NCI-H1436 treated with DMSO at 0.1 percent for 48 hours (cell line): ENCODE measurements around the gene IQSEC1.

Source experiments
- DNase-seq: peaks from one replicate; lab custom pipeline; 2025; lab: John Stamatoyannopoulos, UW

Gene IQSEC1

DNA sequence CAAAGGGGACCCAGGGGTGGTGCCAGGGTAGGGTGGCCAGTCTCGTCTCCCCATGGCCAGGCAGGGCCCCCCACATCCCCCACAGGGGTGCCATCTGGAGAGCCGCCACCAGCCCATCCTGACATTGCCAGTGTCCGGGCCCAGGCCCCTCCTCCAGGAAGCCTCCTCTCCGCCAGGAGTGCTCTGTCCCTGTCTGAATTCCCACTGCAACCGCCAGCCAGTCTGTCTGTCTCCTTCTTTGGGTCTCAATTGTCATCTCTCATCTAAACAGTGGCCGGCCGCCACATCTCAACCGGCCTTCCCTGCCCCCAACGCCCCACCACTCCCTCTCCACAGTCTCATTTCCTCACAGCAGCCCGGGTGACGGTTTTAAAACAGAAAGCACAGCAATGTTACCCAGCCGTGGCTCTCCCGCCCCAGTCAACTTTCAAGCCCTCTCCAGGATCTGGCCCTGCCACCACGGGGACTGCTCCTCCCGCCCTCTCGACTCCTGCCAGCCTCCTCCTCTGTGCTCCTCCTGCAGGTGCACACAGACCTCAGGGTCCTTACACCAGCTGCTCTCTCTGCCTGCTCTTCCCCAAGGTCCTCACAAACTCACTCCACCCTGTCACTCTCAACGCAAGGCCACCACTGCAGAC lies 57.0 kb downstream of the IQSEC1 start:
- DNase-seq = no peak

DNA sequence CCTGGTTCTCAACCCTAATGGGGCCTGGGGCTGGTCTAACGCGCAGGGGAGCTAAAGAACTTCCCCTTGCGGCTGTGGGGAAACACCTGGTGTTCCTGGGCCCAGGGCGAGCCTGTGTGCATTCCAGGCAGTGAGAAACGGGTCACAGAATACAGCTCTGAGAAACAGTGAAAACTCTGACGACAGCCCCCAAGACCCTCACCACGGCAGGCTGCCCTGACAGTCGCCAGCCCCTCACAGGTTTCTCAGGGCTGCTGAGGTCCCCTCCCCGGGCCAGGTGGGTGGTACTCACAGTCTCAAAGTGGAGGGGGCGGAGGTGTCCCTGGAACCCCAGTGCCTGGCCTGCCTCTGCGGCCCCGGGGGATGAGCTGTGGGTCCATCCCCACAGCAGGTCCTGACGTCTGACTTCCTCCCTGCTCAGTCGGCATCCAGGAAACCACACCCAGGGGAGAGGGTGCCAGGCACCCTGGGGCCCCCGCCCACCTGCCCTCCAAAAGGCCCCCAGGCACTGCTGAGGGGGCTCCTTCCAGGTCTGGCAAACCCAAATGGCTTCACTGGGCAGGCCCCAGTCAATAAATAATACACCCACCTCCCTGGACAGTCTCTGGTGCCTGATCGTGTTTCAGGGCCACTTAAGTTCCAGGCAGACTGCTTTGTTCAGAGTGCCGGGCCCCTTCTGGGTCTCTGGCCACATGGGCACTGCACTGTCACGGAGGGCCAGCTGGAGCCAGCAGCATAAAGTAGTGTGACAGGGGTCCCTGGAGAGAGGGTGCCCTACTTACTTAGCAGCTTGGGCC lies 57.7 kb downstream of the IQSEC1 start:
- DNase-seq = no peak

DNA sequence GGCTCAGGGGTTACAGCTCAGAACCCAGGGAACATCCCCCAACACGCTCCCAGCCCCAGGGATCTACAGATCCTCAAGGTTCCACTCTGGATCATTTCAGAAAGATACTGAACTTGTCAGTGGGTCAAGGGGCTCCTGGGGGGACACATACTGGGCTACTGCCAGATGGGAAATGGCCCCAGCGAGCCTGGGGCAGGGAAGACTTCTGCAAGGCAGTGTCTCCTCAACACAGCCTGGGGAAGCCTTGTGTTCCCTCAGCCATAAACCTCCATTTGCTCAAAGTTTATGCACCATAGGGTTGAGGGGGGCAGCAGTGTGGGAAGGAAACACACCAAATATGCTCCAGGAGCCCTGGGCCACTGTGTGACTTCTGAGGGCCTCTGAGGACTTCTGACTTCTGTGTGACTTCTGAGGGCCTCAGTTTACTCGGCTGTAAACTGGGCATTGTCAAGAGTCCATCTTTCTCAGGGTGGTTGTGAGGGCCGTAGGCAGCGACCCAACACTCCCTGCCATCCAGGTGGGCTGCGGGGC lies 58.4 kb downstream of the IQSEC1 start:
- no peak for DNase-seq

DNA sequence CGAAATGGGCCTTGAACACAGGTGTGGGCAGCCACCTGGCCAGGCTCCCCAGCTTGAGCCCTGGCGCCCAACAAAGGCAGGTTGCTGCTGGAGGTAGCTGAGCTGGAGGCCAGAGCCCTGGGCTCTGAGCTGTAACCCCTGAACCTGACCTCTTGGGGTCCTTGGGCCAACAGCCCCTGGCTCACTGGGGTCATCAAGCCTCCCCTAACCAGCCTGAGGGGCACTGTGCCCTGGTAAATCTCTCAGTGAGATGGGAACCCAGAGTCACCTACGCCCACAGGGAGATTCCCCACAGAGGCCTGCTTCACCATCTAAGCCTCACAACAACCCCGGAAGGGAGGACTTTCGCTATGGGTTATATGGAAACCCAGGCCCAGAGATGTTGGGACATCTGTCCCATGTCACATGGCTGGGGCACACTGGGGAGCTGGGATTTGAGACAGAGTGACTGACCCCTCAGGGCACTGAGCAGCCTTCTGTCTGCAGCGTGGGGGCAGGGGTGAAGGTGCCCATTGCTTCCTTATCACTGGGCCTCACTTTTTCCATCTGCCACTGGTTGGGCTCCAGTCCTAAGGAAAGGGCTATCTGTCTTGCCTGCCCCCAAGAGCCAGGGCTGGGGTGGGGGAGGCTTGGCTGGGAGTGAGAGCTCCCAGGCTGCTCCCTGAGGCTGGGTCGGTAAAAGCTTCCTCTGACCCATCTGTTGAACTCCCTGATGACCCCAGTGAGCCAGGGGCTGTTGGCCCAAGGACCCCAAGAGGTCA lies 59.1 kb downstream of the IQSEC1 start:
- no peak for DNase-seq

DNA sequence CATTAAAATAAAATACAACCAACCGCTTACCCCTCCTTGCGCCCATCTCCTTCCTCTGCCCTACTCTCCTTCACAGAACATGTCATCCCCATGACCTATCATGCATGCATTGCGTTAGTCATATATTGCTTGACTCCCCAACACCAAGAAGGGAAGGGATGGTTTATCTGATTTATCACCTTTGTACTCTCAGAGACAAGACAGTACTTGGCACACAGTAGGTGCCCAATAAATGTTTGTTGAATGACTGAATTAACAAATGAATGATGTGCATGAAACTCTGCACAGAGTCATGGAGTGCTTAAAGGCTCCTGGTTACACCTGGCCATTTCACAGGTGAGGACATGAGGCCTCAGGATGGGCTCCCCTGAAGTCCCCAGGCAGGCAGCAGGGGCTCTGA lies 59.7 kb downstream of the IQSEC1 start:
- DNase-seq = no peak

DNA sequence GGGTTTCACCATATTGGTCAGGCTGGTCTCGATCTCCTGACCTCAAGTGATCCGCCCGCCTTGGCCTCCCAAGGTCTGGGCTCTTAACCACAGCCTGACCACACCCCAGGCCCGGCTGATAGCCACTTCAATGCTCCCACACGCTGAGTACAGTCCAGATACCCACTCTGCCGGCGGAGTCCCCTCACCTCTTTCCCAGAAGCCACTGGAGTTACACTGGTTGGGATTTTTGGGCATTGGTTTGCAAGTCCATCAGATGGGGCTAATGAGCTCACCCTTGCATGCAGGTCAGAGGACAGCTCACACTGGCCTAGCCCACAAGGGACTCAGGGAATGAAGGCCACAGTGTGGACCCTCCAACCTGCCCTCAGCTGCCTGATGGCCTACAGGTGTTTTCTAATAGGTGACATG lies 60.1 kb downstream of the IQSEC1 start:
- no peak for DNase-seq

DNA sequence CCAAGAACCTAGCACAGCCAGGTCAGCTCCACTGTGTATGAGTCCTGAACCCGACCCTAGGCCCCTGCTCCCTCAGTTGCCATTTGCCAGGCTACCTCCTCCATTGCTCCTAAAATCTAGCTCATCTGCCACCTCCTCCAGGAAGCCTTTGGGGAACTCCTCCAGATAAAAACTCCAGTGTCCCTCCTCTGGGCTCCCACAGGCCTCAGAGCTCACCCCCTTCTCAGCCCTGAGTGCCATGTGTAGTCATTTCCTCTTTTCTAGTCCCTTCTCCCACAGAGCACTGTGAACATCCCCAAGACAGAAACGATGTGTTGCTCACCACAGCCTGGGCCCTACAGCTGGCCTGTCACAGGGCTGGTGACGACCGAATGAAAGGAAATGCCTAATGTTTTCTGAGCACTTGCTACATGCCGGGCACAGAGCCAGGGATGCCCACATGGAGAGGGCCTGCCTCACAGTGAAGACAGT lies 61.0 kb downstream of the IQSEC1 start:
- DNase-seq = no peak

DNA sequence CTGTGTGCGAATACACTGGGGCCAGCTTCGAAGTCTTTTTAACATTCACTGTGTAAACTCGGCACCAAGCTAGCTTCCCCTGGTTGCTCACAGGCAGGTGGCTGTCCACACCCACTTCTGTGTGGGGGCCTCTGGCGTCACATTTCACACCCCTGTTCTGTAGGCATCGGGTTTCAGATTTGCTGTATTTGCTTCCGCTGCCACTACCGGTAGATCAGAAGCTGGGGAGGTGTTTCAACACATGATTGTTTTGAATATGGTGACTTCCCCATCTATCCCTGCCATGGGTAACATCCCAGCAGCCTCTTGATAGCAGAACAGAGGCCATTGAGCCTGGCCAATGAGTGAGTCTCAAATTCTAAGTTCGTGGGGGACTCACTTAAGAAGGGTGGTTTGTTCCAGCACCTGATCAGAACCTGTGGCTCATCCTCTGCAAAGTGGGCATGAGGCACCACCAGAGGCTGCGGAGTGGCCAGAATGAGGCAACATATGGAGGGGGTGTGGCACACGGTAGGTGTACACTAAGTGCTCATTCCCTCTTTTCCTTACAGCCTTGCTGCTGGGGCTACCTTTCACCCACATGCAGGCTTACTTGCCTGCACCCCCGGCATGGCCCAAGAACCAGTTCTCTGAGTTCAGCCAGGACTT lies 61.5 kb downstream of the IQSEC1 start:
- no peak for DNase-seq

DNA sequence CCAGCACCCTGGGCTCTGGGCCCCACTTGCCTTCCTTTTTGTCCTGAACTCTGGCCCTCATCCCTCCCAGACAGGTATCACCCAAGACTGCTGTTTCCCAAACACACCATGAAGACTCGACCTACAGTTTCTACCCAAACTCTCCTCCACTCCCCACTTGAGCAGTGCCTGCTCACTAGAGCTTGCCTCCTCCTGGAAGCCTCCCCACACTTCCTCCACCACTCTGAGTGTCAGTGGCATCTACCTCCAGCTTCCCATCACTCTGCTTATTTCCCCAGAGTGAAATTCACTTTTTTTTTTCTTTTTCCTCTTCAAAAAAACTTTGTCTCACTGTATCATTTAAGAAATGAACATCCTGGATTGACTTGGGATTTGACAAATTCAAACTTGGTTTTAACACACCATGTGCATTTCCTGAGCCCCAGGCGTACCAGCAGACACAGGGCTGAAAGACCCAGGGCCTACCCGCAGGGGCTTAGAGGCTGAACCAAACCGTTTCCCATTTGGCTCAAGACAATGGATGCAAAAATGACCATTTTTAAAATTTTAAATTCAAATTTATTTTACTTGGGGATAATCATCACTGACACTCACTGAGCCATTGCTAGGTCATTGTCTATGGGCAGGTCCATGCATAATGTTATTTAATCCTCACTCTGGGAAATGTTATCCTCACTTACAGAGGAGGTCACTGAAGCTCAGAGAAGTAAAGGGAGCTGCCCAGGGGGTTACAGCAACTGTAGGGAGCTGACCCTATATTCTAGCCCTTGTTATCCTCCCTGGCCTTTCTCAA lies 62.3 kb downstream of the IQSEC1 start:
- DNase-seq = no peak

DNA sequence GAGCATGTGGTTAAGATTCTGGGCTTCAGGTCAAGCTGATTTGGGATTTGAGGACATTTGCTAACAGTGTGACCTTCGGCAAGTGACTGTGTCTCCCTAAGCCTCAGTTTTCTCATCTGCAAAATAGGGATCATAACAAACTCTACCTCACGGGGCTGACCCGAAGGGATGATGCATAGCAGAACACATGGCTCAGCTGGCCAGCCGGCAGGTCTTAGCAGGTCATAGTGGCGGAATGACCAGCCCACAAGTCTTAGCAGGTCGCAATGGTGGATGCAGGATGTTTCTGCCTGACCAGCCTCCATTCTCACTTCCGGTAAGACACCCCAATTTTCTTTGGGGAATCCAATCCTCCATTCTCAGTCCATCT lies 63.3 kb downstream of the IQSEC1 start:
- no peak for DNase-seq

DNA sequence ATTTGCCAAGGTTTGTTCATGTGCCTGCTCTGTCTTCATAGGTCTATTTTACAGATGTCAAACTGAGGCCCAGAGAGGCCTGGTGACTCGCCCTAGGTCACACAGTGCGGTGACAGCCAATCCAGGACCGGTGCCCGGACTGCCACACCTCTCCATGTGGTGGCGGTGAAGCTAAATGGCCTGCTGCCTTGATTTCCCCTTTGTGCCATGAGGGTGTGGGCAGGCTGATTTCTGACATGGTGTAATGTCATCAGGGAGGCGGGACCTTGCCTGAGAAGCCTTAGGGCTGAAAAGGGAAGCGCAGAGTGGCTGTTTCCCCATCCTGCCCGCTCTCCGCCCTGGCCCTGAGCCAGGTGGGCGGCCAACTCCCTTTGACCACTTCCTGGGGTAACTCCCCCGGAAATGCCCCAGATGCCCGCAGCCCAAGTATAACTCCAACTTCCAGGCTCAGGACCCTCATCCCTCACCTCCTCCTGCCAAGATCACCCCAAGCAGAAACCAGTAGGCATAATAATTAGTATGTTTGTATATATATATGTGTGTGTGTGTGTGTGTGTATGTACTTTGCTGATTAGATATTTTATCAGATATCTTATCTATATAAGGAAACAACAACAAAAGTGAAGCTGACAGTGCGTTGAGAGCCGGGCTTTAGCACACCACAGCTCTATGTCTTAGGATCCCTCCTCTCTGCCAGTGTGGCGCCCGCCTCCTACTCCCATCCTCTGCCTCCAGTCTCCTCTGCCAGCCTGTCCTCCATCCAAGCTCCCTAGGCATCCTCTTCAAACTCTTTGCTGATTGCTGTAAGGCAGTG lies 63.9 kb downstream of the IQSEC1 start:
- DNase-seq = no peak

DNA sequence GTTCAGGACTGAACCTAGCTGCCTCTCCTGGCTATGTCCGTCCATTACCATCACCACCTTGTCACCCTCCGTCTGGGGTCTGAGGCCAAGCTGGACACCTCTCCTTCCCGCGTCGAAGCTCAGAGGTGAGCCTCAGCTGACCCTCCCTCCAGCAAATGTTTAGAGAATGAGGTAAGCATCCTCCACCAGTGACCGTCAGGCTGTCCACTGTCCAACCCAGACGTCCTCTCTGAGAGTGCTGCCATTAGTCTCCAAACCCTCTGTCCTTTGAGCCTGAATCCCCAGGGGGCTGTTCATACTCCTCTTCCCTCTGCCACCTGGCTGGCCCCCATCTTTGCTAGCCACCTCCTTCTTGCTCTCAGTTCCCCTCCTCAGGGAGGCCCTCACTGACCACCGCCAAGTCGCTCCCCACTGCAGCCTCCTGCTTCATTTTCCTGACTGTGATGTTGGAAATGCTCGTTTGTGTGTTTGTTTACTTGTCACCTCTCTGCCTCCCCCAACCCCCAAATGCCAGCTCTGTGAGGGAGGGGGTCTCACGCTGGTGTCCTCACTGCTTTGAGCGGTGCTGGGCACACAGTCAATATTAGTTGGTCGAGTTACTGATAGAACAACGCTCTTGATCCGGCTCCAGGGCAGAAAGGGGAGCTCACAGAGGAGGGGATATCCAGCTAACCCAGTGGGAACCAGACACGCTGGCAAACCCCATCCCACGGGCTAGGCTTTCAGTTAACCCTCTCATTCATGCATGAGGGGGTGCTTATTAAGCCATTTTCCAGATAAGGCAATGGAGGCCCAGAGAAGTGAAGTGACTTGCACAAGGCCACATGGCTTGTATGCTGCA lies 64.9 kb downstream of the IQSEC1 start:
- no peak for DNase-seq

DNA sequence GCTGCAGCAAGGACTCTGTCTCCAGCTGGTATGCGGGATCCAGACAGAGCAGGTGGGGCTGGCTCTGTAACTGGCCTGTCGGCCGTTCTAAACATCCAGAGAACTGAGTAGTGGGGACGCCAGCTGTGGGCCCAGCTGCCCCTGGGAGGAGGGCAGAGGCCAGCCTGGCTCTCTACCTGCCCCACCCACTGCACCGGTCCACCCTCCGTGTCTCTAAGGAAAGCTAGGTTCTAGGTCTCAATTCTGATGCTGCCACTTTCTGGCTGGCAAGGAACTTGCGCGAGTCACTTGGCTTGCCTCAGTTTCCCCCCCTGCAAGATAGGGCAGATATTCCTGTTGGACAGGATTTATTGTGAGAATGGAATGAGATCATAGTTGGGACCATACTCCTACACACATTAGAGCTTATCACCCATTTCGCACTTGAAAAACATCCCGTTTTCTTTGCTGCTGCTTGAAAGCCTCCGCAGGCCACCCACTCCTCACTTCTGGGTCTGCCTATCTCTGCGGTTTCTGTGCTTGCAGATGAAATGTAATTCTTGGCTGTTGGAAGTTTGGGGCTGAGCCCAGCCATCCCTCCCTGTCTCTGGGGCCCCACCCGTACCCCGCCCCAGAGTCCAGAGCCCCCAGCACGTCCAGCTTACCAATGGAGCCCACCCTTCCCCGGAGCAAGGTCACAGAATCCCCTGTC lies 65.8 kb downstream of the IQSEC1 start:
- no peak for DNase-seq

DNA sequence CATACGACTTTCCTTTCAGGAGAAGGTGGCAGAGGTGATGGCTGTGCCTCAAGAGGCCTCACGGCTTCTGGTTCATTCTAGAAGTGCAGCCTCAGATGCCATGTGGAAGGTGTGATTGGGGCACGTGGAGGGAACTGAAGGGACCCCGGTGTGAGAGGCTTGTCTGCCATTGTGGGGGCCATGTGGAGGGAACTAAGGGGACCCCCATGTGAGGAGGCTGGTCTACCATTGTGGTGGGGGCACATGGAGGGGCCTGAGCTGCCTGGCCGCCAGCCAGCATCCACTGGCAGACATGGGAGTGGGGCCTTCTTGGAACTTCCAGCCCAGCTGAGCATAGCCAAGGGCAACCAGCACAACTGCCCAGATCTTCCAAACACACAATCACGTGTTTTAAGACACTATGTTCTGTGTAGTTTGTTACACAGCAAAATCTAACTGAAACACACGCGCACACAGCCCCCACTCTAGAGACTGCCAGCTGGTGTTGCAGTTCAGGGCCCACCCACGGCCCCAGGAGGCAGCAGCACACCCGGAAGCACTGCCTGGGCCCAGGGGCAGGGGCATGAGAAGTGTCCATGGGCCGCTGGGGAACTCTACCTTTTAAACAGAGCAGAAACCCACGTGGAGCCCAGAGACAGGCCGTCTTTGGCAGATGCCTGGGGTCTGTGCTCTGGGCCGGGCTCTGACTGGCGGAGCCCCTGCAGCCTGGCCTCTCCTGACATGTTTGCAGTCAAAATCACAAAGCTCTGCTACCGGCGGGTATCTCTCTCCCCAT lies 66.8 kb downstream of the IQSEC1 start:
- DNase-seq = no peak

DNA sequence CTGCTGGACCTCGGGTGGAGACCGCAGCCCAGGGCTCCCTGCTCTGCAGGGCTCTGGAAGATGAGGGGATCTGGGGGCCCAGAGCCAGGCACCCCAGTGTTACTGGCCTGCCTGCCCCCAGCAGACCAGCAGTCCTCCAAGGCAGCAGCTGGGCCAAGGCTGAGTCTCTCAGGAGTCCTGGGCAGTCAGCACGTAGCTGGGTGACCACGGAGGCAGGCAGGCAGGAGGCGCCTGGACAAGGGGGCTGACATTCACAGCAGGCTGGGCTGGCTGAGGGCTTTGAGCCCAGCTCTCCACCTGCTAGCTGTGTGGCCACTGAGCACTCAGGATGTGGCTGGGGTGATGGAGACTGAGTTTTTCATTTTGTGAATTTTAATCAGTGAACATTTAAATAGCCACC lies 67.9 kb downstream of the IQSEC1 start:
- DNase-seq = no peak

DNA sequence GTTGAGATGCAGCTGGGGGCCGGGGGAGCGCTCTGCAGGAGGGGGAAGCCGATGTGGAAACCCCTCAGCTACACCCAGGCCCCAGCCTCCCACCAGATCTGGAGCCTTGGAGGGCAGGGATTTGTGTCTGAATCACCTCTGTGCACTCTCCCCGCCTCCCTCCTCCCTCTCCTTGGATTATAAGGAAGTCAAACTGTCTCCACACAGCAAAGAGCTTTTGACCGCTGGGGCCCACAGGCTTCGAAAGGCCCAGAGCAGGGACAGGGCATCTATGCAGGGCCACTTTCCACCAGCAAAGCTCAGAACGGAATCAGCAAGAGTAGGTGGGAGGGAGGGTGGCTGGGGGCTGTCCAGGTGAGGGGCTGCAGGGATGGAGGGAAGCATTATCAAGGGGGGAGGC lies 68.9 kb downstream of the IQSEC1 start:
- DNase-seq = no peak

DNA sequence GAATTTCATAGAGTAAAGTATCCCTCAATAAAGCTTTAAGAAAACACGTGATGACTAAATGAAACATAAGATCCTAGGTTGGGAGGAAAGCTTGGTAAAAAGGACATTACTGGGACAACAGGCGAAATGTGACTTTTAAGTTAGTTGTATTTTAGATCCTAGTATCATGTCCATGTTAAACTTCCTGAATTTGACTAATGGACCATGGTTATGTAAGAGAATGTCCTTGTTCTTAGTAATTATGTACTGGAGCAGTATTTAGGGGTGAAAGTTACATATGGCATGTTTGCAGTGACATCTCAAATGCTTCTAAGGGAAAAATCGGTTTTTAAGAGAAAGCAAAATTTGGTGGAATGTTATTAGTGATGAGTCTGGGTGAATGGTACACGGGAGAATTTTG lies 69.6 kb downstream of the IQSEC1 start:
- DNase-seq = no peak
